DOHH2 (cell line): Measurements from ENCODE around the gene APOD.
A peak's percentile ranks its signal among the peaks of the same experiment; 100 is the strongest.

ENCODE experiments used
- H3F3A ChIP-seq: fragments of 200-600 bp; sonication (generic), shearing (Covaris generic); 2 replicates; pipeline ENCODE4 v1.6.0; 2016; ENCODE audit warnings: antibody characterized with exemption, mild to moderate bottlenecking; ENCODE audit not compliant: control insufficient read depth, insufficient read depth
- H3K27ac ChIP-seq: fragments of 200-600 bp; sonication (generic); 2 replicates; pipeline ENCODE4 v1.5.1; 2014; ENCODE audit warnings: low read depth, mild to moderate bottlenecking, low read length, moderate library complexity
- H3K27me3 ChIP-seq: fragments of 200-600 bp; sonication (generic); 2 replicates; pipeline ENCODE4 v1.6.1; 2014; ENCODE audit warnings: mild to moderate bottlenecking, low read length, mixed read lengths; ENCODE audit not compliant: control insufficient read depth
- H3K36me3 ChIP-seq: fragments of 200-600 bp; sonication (generic); 2 replicates; pipeline ENCODE4 v1.6.1; 2014; ENCODE audit warnings: mild to moderate bottlenecking, low read length, moderate library complexity, mixed read lengths; ENCODE audit not compliant: control insufficient read depth
- H3K4me1 ChIP-seq: fragments of 200-600 bp; sonication (generic); 2 replicates; pipeline ENCODE4 v1.6.1; 2014; ENCODE audit warnings: mild to moderate bottlenecking, low read length, mixed read lengths; ENCODE audit not compliant: control insufficient read depth
- H3K4me2 ChIP-seq: fragments of 200-600 bp; sonication (generic); 2 replicates; pipeline ENCODE4 v1.6.0; 2014; ENCODE audit warnings: mild to moderate bottlenecking, low read length, moderate library complexity
- H3K4me3 ChIP-seq: fragments of 200-600 bp; sonication (generic); 2 replicates; pipeline ENCODE4 v1.5.1; 2014; ENCODE audit warnings: mild to moderate bottlenecking, low read length, mixed read lengths
- H3K79me2 ChIP-seq: fragments of 200-600 bp; sonication (generic); 2 replicates; pipeline ENCODE4 v1.6.1; 2014; ENCODE audit warnings: mild to moderate bottlenecking, low read length, mixed read lengths; ENCODE audit not compliant: control insufficient read depth
- H3K9me2 ChIP-seq: fragments of 200-600 bp; sonication (generic); replicated peaks from 2 replicates; pipeline ENCODE4 v1.6.1; 2014; ENCODE audit warnings: mild to moderate bottlenecking, low read length, mixed read lengths; ENCODE audit not compliant: control insufficient read depth
- H3K9me3 ChIP-seq: fragments of 200-600 bp; sonication (generic); 2 replicates; pipeline ENCODE4 v1.6.1; 2014; ENCODE audit warnings: antibody characterized with exemption, low read length, mixed read lengths; ENCODE audit not compliant: control insufficient read depth, insufficient read depth
- H4K20me1 ChIP-seq: fragments of 200-600 bp; sonication (generic); 2 replicates; pipeline ENCODE4 v1.6.0; 2014; ENCODE audit warnings: low read depth, mild to moderate bottlenecking, antibody characterized with exemption, low read length, moderate library complexity; ENCODE audit not compliant: control insufficient read depth, insufficient read depth
- CTCF ChIP-seq: fragments of 200-600 bp; sonication (generic); IDR thresholded peaks from one replicate; pipeline ENCODE4 v1.5.1; 2014; ENCODE audit warnings: antibody characterized with exemption, mild to moderate bottlenecking, low read depth, low read length; ENCODE audit not compliant: poor library complexity, severe bottlenecking
- EZH2phosphoT487 ChIP-seq: fragments of 200-600 bp; sonication (generic); IDR thresholded peaks from 2 replicates; pipeline ENCODE4 v1.6.1; 2017; ENCODE audit warnings: borderline replicate concordance, mild to moderate bottlenecking, antibody characterized with exemption, low read length, moderate library complexity, mixed read lengths

APOD gene

GRCh38 chr3:195559723-195560409 is 23.9 kb downstream of the APOD start:
- H3K27ac ChIP-seq, result no peak overlapping the region
- no peaks in the 10 kb centered on the region for H3K9me2 ChIP-seq
- no peaks in the 10 kb centered on the region for H4K20me1 ChIP-seq
- TF ChIP-seq EZH2phosphoT487 (no peak), CTCF (no peak)
- 0 out of 2 replicates have a peak, but pooled peaks cover 3% of the 10 kb centered on the region for H3K27me3 ChIP-seq
- H3K4me1 ChIP-seq, result peaks cover 3% of the 10 kb centered on the region; the same call in 1 of the 2 replicates
- H3K79me2 ChIP-seq, result no peaks in the 10 kb centered on the region
- H3F3A ChIP-seq, result no peaks in the 10 kb centered on the region
- no peaks in the 10 kb centered on the region for H3K9me3 ChIP-seq
- no peaks in the 10 kb centered on the region for H3K36me3 ChIP-seq
- H3K4me2 ChIP-seq, result no peak overlapping the region
- no peak overlapping the region for H3K4me3 ChIP-seq

GRCh38 chr3:195558602-195559001 is 25.1 kb downstream of the APOD start:
- H3K27me3 ChIP-seq, result 0 out of 2 replicates have a peak, but pooled peaks cover 3% of the 10 kb centered on the region
- no peak overlapping the region for H3K4me2 ChIP-seq
- H3K9me3 ChIP-seq, result no peaks in the 10 kb centered on the region
- H3K4me1 ChIP-seq, result peaks cover 3% of the 10 kb centered on the region; the same call in 1 of the 2 replicates
- no peaks in the 10 kb centered on the region for H3F3A ChIP-seq
- H3K36me3 ChIP-seq, result no peaks in the 10 kb centered on the region
- no peaks in the 10 kb centered on the region for H3K79me2 ChIP-seq
- no peak overlapping the region for H3K4me3 ChIP-seq
- TF ChIP-seq EZH2phosphoT487 (no peak), CTCF (peak; percentile 74)
- no peaks in the 10 kb centered on the region for H4K20me1 ChIP-seq
- no peak overlapping the region for H3K27ac ChIP-seq
- no peaks in the 10 kb centered on the region for H3K9me2 ChIP-seq

DNA sequence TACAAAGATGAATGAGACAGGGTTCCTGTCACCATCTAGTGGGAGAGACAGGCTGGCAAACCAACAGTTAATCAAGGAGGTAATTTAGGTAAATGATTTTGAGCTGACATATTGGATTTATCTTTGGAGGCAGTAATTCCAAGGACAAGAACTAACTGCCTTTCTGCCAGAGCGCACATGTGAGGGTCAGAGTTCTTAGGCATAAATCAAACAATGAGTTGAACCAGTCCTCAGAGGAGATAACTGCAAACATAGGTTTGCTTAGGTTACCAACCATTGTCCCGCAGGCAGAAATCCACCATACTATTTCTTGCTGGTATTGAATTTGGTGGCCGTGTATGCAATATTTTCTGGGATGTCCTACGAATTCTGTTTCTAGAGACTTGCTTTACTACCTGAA is 26.4 kb downstream of the APOD start:
- H3K9me3 ChIP-seq, result no peaks in the 10 kb centered on the region
- no peaks in the 10 kb centered on the region for H4K20me1 ChIP-seq
- H3F3A ChIP-seq, result no peaks in the 10 kb centered on the region
- no peak overlapping the region for H3K4me3 ChIP-seq
- peaks cover 3% of the 10 kb centered on the region; the same call in 1 of the 2 replicates for H3K4me1 ChIP-seq
- H3K79me2 ChIP-seq, result no peaks in the 10 kb centered on the region
- TF ChIP-seq CTCF, result no peak
- no peak for TF ChIP-seq EZH2phosphoT487
- no peak overlapping the region for H3K27ac ChIP-seq
- no peaks in the 10 kb centered on the region for H3K9me2 ChIP-seq
- H3K4me2 ChIP-seq, result no peak overlapping the region
- 0 out of 2 replicates have a peak, but pooled peaks cover 3% of the 10 kb centered on the region for H3K27me3 ChIP-seq
- no peaks in the 10 kb centered on the region for H3K36me3 ChIP-seq
